Measurements from ENCODE around the gene IPO13. TPM values are rescaled to one million over a fixed set of nuclear protein-coding genes. Genes with fewer than 3 reads are reported as not detected.

Gene IPO13
- total RNA-seq, 2 experiments from 2014 or later = 16.2 to 16.5 TPM

- ChIA-PET CTCF (interaction anchor here (1.2 to 1.4 kb wide), 4 partner anchors 11 to 28 kb away, joined by 3 to 4 read pairs (median 4); partner anchors contain the start of gene IPO13), POLR2A (interaction anchor here (2.1 kb wide), 1 partner anchor 17 kb away, joined by 4 read pairs; no protein-coding TSS in a partner anchor)
- Mint-ChIP-seq H3K27ac (no peak overlapping the region), H3K27me3 (no peaks in the 10 kb centered on the region), H3K4me1 (ENCODE audit: low read depth) (no peaks in the 10 kb centered on the region), H3K4me3 (no peak overlapping the region), H3K36me3 (ENCODE audit: low read depth) (peaks cover 2% of the 10 kb centered on the region), H3K9me3 (no peaks in the 10 kb centered on the region)
- ATAC-seq (no peak), DNase-seq (no peak)
- intact Hi-C loops (cut with micrococcal nuclease) = no loop called here
- no peak for TF ChIP-seq CTCF (IDR thresholded peaks at IDR 0.05)
These were observed 11.9 kb downstream of the IPO13 start for GRCh38 chr1:43958351-43959255.

- Mint-ChIP-seq H3K27me3 (no peaks in the 10 kb centered on the region), H3K4me1 (ENCODE audit: low read depth) (no peaks in the 10 kb centered on the region), H3K27ac (no peak overlapping the region), H3K9me3 (no peaks in the 10 kb centered on the region), H3K4me3 (no peak overlapping the region), H3K36me3 (ENCODE audit: low read depth) (peaks cover 2% of the 10 kb centered on the region)
- no peak for DNase-seq
- ATAC-seq = no peak
- intact Hi-C loops (cut with micrococcal nuclease) = no loop called here
- ChIA-PET CTCF (no interaction called here), POLR2A (no interaction called here)
- TF ChIP-seq CTCF (IDR thresholded peaks at IDR 0.05) = no peak
These were observed 14.0 kb downstream of the IPO13 start for GRCh38 chr1:43960798-43961197.

- H3K27ac Mint-ChIP-seq = no peak overlapping the region
- no peak overlapping the region for H3K4me3 Mint-ChIP-seq
- no peaks in the 10 kb centered on the region for H3K9me3 Mint-ChIP-seq
- ATAC-seq = no peak
- H3K4me1 Mint-ChIP-seq (ENCODE audit: low read depth) = no peaks in the 10 kb centered on the region
- H3K36me3 Mint-ChIP-seq (ENCODE audit: low read depth) = peaks cover 2% of the 10 kb centered on the region
- no peak for DNase-seq
- no peak for TF ChIP-seq CTCF (IDR thresholded peaks at IDR 0.05)
- intact Hi-C loops (cut with micrococcal nuclease) = no loop called here
- ChIA-PET POLR2A (no interaction called here), CTCF (no interaction called here)
- no peaks in the 10 kb centered on the region for H3K27me3 Mint-ChIP-seq
These were observed 14.9 kb downstream of the IPO13 start for GRCh38 chr1:43961692-43962091.

- Mint-ChIP-seq H3K36me3 (ENCODE audit: low read depth) (peaks cover 2% of the 10 kb centered on the region), H3K4me1 (ENCODE audit: low read depth) (no peaks in the 10 kb centered on the region), H3K27me3 (no peaks in the 10 kb centered on the region), H3K9me3 (no peaks in the 10 kb centered on the region), H3K27ac (no peak overlapping the region), H3K4me3 (no peak overlapping the region)
- ChIA-PET CTCF (interaction anchor here (2.1 kb wide), 1 partner anchor 27 kb away, joined by 7 read pairs; no protein-coding TSS in a partner anchor), POLR2A (no interaction called here)
- intact Hi-C loops (cut with micrococcal nuclease) = no loop called here
- DNase-seq (no peak), ATAC-seq (no peak)
- no peak for TF ChIP-seq CTCF (IDR thresholded peaks at IDR 0.05)
These were observed 15.6 kb downstream of the IPO13 start for GRCh38 chr1:43962324-43962723.

GRCh38 chr1:43963006-43963405 is 16.3 kb downstream of the IPO13 start:
- H3K36me3 Mint-ChIP-seq (ENCODE audit: low read depth) = peaks cover 2% of the 10 kb centered on the region
- no peak overlapping the region for H3K27ac Mint-ChIP-seq
- ATAC-seq = no peak
- CTCF ChIA-PET = interaction anchor here (2.1 kb wide), 1 partner anchor 28 kb away, joined by 7 read pairs; no protein-coding TSS in a partner anchor
- TF ChIP-seq CTCF (IDR thresholded peaks at IDR 0.05) = no peak
- H3K4me3 Mint-ChIP-seq = no peak overlapping the region
- no peaks in the 10 kb centered on the region for H3K4me1 Mint-ChIP-seq (ENCODE audit: low read depth)
- no peaks in the 10 kb centered on the region for H3K9me3 Mint-ChIP-seq
- no peak for DNase-seq
- POLR2A ChIA-PET = interaction anchor here (1.1 kb wide), 1 partner anchor 14 kb away, joined by 3 read pairs; no protein-coding TSS in a partner anchor
- intact Hi-C loops (cut with micrococcal nuclease) = no loop called here
- H3K27me3 Mint-ChIP-seq = no peaks in the 10 kb centered on the region
